GM19324 (cell line): ENCODE data around the gene MROH7.

Source experiments
- ATAC-seq: cut with Tn5 transposase; IDR thresholded peaks from one replicate; pipeline ENCODE4 v1.9.1; 2021; ENCODE audit warnings: mild to moderate bottlenecking, moderate library complexity; ENCODE audit not compliant: unreplicated experiment, low FRiP score

MROH7 gene

DNA sequence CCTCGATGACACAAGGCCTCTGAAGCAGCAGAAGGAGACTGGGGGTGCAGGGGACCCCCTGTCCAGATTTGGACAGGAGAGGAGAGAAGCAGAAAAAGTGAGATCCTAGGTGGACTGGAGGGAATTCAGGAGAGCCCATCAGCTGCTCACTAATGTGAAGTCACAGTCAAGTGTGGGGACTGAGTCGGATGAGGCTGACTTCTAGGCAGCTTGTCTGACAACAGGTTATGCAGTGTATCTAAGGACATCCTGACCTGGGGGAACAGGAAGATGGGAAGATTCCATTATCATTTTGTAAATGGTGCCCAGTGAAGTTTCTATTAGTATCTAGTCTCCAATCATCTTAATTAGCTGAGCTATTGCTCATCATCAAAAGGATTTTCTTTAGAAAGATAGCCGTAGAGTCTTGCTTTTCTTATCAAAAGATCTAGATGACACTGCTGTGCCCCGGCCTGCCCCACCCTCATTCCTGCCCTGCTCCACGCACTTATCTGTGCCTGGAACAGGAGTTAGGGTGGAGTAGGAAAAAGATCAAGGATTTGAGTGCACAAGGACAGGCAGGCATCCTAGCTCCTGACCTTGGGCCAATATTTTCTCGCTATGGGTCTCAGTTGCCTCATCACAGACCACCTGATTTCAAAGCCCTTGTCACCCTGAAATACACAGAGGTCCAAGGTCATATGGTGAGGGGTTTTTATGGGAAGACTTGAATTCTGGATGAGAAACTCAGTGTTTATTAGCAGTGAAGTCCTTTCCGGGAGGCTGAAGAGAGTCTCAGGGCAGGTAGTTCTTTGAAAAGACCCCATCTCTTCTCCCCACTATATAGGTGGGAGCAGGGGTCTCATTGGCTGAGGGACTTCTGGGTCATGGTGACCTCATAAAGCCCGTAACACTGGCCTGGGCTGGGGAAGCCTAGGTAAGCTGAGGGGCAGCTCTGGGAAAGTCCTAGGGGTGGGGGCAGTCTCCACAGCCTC is at the start of gene MROH7:
TSS of gene MROH7 (plus strand) at position 924 of the 974 bp plus-strand sequence. CDS start 11,141 bp downstream, outside the sequence.
- ATAC-seq: no peak

DNA sequence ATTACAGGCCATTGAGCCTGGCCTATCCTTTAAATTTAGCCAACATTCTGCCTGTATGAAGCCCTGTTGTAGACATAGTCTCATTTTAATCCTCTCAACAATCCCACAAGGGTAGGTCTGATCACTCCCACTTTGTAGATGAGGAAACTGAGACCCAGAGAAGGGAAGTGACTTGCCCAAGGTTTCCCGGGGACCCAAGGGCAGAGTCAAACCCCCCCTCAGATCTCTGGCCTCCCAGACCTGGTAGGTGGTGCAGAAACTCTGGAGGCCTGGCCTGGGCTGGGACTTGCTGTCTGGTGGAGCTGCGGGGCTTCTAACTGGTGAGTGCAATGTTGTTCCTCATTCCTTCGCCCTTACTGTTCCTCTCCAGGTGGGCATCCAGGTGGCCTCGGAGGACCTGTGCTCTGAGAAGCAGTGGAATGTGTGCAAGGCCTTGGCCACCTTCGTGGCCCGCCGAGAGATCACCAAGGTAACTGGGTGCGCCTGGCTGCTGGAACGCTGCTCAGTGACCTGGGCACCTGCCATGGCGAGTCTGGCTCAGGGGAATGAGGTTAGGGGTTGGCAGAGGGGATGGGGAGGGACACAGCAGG is 47.9 kb upstream of the MROH7 start:
- ATAC-seq: no peak

DNA sequence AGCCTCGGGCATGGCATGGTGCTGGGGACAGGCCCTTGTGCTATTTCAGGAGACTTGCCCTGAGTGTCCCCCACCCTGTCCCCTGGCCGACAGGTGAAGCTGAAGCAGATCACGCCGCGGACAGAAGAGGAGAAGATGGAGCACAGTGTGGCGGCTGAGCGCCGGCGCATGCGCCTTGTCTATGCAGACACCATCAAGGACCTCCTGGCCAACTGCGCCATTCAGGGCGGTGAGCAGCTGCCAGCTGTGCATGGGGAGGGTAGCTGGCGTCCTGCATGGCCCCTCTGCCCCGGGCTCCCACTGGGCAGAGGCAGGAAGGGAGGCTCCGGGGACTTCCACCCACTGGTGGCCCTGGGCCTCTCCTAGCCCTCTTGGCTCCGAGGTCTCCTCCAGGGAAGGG is 47.1 kb upstream of the MROH7 start:
- no peak for ATAC-seq

DNA sequence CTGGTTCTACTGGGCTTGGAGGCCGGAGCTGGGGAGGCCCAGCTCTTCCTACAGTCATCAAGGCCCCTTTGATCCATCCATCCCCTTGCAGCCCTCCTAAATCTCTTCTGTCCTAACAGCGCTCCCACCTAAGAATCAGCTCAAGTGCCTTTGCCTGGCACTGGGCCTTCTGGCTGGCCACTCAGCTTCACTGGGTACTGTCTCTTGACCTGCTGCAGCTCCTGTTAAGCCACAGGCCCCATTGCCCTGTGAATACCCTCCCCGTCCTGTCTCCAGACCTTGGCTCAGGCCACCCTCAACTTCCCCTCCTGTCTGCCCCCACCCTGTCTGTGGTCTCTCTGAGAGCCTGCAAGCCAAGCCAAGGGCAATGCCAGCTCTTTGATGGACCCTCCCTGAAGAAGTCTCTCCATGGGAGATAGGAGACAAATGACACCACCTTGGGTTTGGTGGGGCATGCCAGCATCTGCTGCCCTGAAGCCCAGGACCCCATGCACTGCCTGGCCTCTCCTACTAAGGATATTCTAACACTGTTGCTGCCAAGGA is 45.6 kb upstream of the MROH7 start:
- ATAC-seq: no peak

DNA sequence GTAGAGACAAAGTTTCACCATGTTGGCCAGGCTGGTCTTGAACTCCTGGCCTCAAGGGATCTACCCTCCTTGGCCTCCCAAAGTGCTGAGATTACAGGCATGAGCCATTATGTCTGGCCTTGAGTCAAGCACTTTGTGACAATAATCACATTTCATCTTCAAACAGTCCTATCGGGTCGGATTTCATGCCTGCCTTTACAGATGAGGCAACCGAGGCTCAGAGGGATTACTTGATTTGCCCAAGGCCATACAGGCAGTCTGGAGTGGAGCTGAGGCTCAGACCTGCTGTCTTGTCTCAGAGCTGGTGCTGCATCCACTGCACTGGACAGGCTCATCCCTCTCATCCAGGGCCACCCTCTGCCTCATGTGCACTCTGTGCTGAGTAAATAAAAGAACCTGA is 44.8 kb upstream of the MROH7 start:
- ATAC-seq: no peak

DNA sequence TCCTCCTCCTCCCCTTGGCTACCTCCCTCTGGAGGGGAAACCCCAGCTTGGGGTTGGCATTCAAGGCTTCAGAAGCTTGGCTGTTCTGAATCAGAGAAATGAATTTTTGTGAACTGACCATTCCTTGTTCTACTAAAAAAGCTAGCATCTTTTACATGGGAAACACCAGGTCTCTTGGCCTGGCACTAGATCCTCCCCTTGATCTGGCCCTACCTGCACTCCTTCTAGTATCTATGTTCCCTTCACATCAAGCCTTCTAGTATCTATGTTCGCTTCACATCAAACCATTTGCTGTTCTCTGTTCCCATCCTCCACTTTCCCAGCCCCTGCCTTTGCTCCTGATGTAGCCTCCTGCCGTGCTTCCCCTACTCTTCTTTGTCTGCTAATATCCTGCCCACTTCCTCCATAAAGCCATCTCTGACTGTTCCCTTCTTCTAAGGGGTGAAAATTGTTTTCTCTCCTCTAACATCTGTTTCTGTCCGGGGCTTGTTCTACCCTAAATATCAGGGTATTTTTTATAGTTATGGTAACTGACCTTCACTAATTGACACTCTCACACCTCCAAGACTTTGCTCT is 44.0 kb upstream of the MROH7 start:
- ATAC-seq: no peak

DNA sequence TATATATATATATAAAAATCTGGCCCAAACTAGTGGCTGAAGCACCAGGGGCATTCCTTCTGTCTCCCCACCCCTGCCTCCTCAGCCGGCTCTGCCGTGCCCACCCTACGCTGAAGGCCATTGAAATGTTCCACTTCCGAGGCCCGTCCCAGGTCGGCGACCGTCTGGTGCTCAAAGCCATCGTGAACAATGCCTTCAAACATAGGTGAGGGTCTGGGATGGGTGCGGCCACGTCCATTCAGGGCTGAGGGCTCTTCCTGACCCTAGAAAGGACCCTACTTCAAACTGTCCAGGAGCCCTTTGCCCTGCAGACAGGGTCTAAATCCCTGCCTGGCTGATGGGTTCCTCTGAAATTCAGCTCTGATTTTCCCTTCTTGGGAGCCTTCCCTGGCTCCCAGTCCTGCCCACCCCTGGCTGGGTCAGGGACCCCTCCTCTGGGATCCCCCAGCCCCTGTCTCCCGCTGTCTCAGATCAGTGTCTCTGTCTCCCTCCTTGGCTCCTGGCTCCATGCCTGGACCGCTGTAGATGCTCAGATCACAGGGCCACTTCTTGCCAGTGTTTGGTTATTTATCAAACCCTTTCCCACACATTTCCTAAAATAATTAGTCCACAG is 42.3 kb upstream of the MROH7 start:
- no peak for ATAC-seq

DNA sequence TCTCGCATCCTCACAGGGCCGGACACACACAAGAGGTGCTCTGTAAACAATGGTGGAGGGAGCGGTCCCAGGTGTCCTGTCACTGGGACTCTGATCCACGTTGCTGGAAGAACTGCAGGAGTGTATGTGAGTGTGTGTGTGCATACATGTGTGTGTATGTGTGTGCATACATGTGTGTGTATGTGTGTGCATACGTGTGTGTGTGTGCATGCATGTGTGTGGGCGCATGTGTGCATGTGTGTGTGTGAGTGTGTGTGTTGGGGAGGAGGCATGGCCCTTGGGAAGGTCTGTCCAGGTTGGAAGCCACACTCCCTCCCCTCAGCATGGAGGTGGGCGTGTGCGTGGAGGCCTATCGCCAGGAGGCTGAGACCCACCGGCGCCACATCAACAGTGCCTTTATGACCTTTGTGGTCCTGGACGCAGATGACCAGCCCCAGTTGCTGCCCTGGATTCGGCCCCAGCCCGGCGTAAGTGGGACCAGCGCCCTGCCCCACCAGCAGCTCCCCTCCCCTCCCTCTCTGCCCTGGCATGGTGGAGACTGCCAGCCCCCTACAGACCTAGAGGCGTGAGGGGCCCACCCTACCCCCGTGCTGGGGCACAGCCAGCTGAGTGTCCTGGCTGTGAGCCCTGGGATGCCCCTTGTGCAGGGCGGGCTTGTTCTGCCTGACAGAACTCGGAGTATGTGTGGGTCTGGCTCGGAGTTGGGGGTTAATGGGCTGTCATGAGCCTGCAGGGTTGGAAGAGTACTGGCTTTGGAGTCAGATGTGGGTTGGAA is 40.5 kb upstream of the MROH7 start:
- no peak for ATAC-seq

DNA sequence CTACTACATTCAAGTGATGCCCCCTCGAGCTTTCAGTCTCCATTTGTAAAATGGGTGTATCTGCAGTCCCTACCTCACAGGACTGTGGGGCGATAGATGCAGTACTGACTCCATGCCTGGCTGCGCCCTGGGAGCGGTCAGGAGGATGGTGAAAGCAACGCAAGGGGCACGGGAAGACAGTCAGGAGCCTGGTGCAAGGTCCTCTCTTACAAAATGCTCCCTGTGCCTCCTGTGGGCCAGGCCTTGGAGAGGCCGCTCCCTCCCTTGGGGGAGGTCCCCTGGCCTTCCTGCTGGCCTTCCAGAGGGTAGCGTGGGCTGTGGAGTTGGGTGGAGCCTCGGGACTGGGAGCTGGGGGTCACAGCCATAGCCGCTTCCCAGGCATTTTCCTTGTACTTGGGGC is 39.9 kb upstream of the MROH7 start:
- ATAC-seq: no peak

DNA sequence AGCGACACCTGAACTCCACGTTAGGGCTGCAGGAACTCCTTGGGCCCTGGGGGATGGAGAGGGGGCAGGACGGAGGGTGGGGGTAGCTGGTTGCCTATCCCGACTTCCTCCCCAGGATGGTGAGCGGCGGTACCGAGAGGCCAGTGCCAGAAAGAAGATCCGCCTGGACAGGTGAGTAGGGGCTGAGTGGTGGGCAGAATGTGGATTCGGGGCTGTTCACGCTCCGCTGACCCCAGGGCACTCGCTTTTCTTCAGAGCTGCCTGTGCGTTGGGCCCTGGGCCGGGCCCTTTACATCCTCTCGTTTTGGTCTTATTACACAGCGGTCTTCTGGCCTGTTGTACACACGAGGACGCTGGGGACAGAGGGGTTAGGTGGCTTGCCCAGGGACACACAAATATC is 39.0 kb upstream of the MROH7 start:
- ATAC-seq: no peak

DNA sequence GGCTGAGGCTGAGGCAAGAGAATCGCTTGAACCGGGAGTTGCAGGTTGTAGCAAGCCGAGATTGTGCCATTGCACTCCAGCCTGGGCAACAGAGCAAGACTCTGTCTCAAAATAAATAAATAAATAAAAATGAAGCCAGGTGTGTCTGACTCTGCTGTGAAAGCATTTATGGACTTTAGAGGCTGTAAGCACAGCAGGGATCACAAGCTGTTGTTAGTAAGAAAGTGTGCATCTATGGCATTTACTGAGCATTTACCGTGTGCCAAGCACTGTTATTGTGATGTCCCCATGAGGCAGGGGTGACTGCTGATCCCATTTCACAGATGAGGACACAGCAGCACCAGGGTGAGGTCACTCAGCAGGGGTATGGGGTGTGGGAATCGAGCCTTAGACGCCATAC is 38.3 kb upstream of the MROH7 start:
- ATAC-seq: no peak

DNA sequence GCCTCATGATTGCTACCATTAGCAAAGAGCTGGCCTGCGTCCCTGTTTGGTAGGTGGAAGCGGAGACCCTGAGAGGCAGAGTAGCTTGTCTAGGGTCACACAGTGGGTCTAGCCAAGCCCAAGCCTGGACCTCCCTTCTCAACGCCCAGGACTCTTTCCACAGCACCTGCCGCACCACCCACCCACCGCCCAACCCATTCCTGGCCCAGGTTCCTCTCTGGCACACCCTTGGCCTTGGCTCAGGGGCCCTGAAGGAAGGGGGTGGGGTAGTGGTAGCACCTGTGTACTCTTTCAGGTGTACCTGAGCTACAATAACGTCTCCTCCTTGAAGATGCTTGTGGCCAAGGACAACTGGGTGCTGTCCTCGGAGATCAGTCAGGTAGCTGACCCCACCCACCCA is 37.5 kb upstream of the MROH7 start:
- no peak for ATAC-seq

DNA sequence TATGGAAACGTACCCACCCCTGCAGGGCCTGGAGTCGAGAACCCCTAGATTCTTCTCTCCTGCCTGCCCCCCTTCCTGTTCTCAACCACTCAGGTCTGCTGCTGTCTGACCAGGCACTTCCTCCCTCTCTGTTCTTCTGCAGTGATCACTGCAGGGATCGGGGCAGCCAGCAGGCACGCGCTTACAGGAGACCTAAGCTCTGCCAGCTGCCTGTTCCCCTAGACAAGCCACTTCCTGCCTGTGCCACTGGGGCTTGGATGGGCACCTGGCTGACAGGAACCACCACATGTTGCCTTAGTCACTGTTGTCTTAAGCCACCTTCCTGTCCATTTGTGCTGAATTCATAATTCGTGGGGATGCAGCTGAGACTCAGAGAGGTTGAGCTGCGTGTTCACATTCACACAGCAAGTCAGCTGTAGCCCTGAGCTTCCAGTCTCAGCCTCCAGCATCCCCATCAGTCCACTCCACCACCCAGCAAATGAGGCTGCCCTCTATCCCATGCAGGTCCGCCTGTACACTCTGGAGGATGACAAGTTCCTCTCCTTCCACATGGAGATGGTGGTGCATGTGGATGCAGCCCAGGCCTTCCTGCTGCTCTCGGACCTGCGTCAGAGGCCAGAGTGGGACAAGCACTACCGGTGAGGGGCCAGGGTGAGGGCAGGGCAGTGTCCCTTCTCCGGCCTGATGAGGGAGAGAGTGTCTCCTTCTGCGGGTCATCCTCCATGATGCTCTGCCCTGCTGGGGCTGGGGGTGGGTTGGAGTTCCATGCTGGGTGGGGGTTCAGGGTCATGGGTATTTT is 36.8 kb upstream of the MROH7 start:
- ATAC-seq: no peak

DNA sequence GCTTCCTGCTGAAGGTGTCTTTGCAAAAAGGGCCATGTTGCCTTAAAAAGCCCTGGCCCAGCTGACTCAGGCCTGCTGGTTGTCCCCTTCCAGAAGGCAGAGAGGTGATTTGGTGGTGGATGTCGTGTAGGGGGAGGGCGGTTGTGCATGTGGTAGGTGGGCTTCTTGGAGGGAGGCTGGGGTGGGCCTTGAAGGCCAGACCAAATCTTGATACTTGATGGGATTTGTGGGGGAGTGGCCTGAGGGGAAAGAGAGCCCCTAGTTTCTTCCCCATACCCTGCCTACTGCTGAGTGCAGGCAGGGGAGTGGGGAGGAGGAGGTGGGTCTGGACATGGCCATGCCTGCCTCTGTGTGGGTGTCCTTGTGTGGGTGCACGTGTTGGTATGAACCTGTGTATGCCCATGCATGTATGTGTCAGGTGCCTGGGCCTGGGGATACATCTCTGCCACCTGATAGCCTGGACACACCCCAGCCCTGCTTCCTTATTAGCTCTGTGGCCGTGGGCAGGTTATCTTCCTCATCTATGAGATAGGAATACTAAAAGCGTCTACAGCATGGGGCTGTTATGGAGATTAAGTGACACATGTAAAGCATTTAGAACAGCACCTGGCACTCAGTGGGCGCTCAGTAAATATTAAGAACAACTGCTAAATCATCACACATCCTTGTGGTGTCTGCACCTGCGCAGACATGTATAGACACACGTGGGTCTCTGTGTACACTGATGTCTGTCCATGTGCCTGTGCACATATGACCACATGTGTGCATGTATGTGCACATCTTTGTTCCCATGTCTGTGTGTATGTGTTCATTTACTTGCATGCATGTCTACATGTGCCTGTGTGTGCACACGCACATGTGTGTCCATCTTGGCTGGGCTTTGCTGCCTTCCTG is 35.2 kb upstream of the MROH7 start:
- ATAC-seq: no peak

DNA sequence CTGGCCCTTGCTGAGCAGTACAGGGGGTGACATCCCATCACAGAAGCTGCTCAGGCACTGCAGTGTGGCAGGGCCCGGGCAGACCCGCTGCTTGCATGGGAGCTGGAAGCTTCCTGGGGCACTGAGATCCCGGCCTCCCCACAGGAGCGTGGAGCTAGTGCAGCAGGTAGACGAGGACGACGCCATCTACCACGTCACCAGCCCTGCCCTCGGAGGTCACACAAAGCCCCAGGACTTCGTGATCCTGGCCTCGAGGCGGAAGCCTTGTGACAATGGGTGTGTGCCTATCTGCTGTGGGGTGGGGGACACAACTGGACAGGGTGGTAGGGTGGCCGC is 34.6 kb upstream of the MROH7 start:
- ATAC-seq: no peak

DNA sequence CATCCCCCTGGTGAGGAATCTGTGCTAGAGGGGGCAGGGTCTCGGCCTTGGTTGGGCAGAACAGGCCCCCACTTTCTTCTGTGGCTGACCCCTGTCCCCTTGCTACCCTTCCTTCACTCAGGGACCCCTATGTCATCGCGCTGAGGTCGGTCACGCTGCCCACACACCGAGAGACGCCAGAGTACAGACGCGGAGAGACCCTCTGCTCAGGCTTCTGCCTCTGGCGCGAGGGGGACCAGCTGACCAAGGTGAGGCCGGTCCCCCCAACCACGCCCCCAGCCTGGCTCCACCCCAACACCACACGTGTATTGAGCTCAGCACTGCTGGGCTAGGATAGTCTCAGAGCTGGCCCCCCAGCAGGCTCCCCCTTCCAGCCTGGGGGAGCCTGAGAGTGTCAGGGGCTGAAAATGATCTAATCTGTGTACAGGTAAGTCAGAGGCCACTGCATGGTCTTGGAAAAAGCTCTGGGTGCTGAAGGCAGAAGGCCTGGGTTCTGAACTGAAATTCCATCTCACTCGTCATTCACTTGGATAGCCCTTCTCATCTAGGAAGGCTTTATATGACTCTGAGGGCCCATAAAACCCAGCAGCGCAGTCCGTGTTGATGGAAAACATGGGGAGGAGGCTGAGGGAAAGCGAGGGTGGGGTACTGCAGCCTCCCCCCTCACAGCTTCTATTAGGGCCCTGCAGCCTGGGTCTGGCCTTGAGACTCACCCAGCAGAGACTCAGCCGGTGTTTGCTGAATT is 33.6 kb upstream of the MROH7 start:
- ATAC-seq: no peak

DNA sequence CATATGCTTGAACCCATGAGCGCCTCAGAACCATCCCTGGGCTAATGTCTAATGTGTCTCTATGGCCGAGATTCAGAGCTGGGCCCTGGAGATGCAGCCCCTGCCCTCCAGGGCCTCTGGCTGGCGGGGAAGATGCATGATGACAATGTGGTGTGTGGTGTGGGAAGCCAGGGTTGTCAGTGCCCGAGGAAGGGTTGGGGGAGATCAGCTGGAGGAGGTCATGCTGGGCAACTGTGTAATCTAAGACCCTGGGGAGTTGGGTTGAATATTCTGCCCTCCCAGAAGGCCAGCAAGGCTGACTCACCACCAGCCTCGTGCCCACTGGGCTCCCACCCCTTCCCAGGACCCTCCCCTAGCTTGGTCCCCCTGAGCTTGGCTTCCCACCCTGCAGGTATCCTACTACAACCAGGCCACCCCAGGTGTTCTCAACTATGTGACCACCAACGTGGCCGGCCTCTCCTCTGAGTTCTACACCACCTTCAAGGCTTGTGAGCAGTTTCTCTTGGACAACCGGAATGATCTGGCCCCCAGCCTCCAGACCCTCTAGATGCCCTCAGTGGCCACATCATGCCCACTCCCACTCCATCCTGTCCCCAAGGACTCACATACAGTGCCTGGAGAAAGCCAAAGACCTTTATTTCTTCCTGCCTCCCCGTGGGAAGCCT is 32.9 kb upstream of the MROH7 start:
- ATAC-seq: no peak
